Ovary (tissue), 3 donors: Measurements from ENCODE around the gene VPS52.

Experiments used
- CTCF ChIP-seq, 3 donors: fragments of 450-650 bp in 2 of 3; fragments of 200-600 bp in 1 of 3; IDR thresholded peaks; one replicate each; pipeline versions ENCODE4 v1.5.1 to v1.8.0; 2016 to 2022; ENCODE audit warnings: antibody characterized with exemption in 3 of 3, mild to moderate bottlenecking in 1 of 3
- EP300 ChIP-seq: sonication (generic); formaldehyde crosslinking; IDR thresholded peaks from one replicate; pipeline ENCODE4 v1.6.1; 2017; ENCODE audit warnings: antibody characterized with exemption
- POLR2A ChIP-seq: fragments of 450-650 bp; IDR thresholded peaks from one replicate; pipeline ENCODE4 v1.6.1; 2017; ENCODE audit warnings: antibody characterized with exemption, mild to moderate bottlenecking, moderate library complexity
- donor health status: DM: no; HTN: no; CAD: no.

- peak in 2 of 3 donors; percentile 9 to 21 for TF ChIP-seq CTCF (IDR thresholded peaks at IDR 0.05)
- peak; percentile 79 for TF ChIP-seq POLR2A
- TF ChIP-seq EP300 = no peak
Observed at GRCh38 chr6:33248932-33249731, 22.5 kb downstream of the VPS52 start.
